Lower leg skin (tissue), 3 donors: ENCODE data around the gene SPAG9.

Source experiments
- POLR2A ChIP-seq, 2 donors: fragments of 450-650 bp; IDR thresholded peaks; one replicate each; pipeline ENCODE4 v1.6.1; 2016 to 2017; ENCODE audit warnings: antibody characterized with exemption in 2 of 2, mild to moderate bottlenecking in 1 of 2, moderate library complexity in 1 of 2
- TF ChIP-seq, protein P1 (sequence below), 3 donors: fragments of 450-650 bp; IDR thresholded peaks; one replicate each; pipeline ENCODE4 v1.5.1; 2016; ENCODE audit warnings: antibody characterized with exemption in 3 of 3, mild to moderate bottlenecking in 3 of 3, moderate library complexity in 2 of 3

DNA sequence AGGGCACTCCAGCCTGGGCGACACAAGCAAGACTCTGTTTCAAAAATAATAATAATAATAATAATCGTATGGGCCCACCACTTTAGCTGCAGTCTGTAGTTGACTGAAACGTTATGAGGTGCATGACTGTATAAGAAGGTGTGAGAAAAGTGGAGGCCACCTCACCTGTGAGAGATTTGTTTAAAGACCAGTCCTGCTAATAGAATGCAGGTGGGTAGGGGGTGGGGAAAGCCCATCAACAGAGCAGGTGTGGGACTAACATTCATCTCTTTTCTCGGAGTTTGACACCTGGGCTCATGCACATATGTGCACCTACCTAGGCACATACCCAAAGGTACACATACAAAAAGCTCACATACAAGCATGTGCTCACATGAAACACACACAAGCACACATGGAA is 186.5 kb downstream of the SPAG9 start:
- TF ChIP-seq, protein P1, sequence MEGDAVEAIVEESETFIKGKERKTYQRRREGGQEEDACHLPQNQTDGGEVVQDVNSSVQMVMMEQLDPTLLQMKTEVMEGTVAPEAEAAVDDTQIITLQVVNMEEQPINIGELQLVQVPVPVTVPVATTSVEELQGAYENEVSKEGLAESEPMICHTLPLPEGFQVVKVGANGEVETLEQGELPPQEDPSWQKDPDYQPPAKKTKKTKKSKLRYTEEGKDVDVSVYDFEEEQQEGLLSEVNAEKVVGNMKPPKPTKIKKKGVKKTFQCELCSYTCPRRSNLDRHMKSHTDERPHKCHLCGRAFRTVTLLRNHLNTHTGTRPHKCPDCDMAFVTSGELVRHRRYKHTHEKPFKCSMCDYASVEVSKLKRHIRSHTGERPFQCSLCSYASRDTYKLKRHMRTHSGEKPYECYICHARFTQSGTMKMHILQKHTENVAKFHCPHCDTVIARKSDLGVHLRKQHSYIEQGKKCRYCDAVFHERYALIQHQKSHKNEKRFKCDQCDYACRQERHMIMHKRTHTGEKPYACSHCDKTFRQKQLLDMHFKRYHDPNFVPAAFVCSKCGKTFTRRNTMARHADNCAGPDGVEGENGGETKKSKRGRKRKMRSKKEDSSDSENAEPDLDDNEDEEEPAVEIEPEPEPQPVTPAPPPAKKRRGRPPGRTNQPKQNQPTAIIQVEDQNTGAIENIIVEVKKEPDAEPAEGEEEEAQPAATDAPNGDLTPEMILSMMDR (IDR thresholded peaks at IDR 0.05): no peak
- TF ChIP-seq POLR2A (IDR thresholded peaks at IDR 0.05): no peak
